Measurements from ENCODE around the gene TLR4.

Gene TLR4

DNA sequence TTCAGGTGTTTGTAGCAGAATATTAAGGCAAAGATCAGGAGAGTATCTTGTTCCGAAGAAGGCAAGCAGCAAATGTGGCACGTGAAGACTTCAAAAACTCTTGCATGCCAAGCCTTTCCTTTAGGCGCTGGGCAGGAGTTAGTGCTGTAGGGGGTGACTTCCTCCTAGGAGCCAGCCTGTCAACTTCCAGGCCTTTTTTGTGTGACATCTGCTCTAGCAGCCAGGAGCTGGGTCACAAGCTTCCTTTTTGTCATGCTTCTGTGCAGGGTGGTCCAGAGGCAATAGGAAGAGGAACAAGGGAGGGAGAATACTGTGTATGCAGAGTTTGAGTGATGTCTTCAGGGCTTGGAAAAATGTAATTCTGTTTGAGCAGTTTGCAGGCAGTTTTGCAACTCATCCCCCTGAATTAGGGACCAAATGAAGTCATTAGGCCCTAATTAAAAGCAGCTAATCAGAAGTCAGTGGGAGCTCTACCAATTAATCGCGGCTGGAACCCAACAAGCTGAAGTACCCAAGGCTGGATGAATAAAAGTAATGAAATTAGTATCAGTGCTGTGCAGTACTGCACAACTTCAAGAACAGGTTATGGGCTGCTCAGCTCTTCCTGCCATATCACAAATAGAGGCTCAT lies 53.5 kb downstream of the TLR4 start:
- no peaks in the 10 kb centered on the region for H3K36me3 ChIP-seq (ENCODE audit: control insufficient read depth, insufficient read depth, low read length)
- no peaks in the 10 kb centered on the region for H3K4me1 ChIP-seq (ENCODE audit: control insufficient read depth, insufficient read depth, low read length)
- H3K4me3 ChIP-seq (ENCODE audit: low read length), result no peak overlapping the region
- no peak overlapping the region for H3K27ac ChIP-seq (ENCODE audit: low read depth, low read length)
- H3K27me3 ChIP-seq (ENCODE audit: control insufficient read depth, insufficient read depth, low read length), result no peaks in the 10 kb centered on the region
- H3K9ac ChIP-seq (ENCODE audit: low read length), result no peak overlapping the region

DNA sequence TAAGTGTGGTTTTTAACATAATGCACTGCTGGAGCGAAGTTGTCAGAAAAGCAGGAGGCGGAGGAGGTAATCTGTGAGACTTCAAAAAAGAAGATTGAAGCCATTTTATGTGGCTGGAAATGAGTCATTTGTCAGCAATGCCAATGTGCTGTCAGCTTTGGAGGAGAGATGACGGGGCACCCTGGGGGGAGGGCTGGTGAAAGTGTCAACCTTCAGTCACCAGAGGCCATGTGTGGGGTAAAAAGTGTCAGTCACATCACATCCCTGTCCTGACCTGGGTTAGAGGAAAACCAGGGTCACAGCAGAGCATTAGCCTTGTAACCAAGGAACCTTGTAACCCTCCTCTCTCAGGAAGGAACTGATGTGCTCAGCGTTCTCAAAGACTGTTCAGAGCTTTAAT lies 59.1 kb downstream of the TLR4 start:
- Histone ChIP-seq H3K9ac (ENCODE audit: low read length) (no peak overlapping the region), H3K36me3 (ENCODE audit: control insufficient read depth, insufficient read depth, low read length) (no peaks in the 10 kb centered on the region), H3K27me3 (ENCODE audit: control insufficient read depth, insufficient read depth, low read length) (no peaks in the 10 kb centered on the region), H3K4me3 (ENCODE audit: low read length) (no peak overlapping the region), H3K27ac (ENCODE audit: low read depth, low read length) (no peak overlapping the region), H3K4me1 (ENCODE audit: control insufficient read depth, insufficient read depth, low read length) (no peaks in the 10 kb centered on the region)

DNA sequence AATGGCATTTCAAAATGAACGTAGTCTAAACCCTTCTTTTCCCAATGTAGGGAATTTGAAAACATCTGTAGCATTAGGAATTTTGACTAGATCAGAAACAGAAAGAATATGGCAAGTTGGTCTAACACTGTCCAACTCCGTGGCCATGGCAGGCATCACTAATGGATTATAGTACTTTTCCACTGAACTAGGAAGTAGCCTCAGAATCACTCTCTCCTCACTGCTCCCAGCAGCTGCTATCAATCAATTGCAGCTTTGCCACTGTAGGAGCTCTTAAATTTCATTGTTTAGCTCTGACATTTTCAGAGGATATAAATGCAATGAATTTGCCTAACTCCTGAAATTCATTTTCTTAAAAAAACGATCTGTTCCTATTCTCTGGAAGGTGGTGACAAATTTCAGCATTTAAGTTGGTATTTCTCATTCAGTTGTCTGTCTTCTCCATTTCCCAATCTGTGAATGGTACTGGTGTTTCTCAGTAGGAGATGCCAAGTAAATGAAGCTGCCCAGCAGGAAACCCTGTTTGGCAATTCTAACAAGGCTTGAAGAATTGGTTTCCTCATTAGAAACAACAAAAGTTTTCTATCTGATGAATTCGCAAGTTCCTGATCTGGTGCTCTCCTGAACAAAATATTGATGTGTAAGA lies 64.7 kb downstream of the TLR4 start:
- Histone ChIP-seq H3K27ac (ENCODE audit: low read depth, low read length) (no peak overlapping the region), H3K4me3 (ENCODE audit: low read length) (no peak overlapping the region), H3K36me3 (ENCODE audit: control insufficient read depth, insufficient read depth, low read length) (no peaks in the 10 kb centered on the region), H3K9ac (ENCODE audit: low read length) (no peak overlapping the region), H3K4me1 (ENCODE audit: control insufficient read depth, insufficient read depth, low read length) (no peaks in the 10 kb centered on the region), H3K27me3 (ENCODE audit: control insufficient read depth, insufficient read depth, low read length) (no peaks in the 10 kb centered on the region)

DNA sequence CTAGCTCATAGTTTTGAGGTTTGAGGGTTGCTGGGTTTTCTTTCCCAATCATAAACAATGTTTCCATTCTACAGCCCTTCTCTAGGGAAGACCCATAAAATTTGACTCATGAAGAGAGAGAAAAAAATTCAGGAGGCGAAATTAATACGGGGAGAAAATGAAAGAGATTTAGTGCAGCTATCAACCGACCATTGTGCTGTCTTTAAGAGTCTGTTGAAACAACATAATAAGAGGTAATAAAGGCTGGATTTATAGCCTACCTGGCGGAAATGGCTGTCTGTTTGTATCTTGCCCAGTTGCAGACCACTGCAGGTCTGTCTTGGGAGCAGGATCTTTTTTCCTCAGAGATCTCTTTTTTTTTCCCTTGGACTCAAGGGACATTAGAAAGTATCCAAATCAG lies 66.9 kb downstream of the TLR4 start:
- no peaks in the 10 kb centered on the region for H3K27me3 ChIP-seq (ENCODE audit: control insufficient read depth, insufficient read depth, low read length)
- H3K36me3 ChIP-seq (ENCODE audit: control insufficient read depth, insufficient read depth, low read length), result no peaks in the 10 kb centered on the region
- H3K4me1 ChIP-seq (ENCODE audit: control insufficient read depth, insufficient read depth, low read length), result no peaks in the 10 kb centered on the region
- no peak overlapping the region for H3K27ac ChIP-seq (ENCODE audit: low read depth, low read length)
- H3K9ac ChIP-seq (ENCODE audit: low read length), result no peak overlapping the region
- H3K4me3 ChIP-seq (ENCODE audit: low read length), result no peak overlapping the region

DNA sequence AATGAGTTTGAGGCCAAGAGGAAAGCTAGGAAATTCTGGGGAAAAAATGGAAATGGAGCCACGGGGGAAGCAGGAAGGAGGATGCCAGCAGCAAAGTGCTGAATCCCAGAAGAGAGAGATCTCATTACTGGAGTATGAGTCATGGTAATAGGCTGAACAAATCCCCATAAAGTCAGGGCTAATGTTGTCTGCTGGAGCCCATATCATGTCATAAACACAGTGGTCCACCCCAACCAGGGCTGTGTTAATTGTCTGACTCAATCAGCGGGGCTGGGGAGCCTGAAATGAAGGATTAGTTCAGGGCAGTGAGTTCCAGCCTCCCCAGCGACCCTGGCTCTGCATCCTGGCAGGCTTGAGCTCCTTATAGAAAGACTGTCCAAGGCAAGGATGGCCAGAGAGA lies 68.8 kb downstream of the TLR4 start:
- H3K36me3 ChIP-seq (ENCODE audit: control insufficient read depth, insufficient read depth, low read length), result no peaks in the 10 kb centered on the region
- no peak overlapping the region for H3K9ac ChIP-seq (ENCODE audit: low read length)
- H3K27me3 ChIP-seq (ENCODE audit: control insufficient read depth, insufficient read depth, low read length), result no peaks in the 10 kb centered on the region
- H3K4me1 ChIP-seq (ENCODE audit: control insufficient read depth, insufficient read depth, low read length), result no peaks in the 10 kb centered on the region
- no peak overlapping the region for H3K4me3 ChIP-seq (ENCODE audit: low read length)
- no peak overlapping the region for H3K27ac ChIP-seq (ENCODE audit: low read depth, low read length)

Measured in rectal smooth muscle tissue (tissue), 1 donor.